Measurements from ENCODE around the gene B3GALT2. TPM values are rescaled to one million over a fixed set of nuclear protein-coding genes. Genes with fewer than 3 reads are reported as not detected.
"Not testable (repeated sequence)": the region's sequence is repeated elsewhere in the genome, so short reads cannot be mapped to it uniquely, and the experiment has no call there.

Gene B3GALT2, protein sequence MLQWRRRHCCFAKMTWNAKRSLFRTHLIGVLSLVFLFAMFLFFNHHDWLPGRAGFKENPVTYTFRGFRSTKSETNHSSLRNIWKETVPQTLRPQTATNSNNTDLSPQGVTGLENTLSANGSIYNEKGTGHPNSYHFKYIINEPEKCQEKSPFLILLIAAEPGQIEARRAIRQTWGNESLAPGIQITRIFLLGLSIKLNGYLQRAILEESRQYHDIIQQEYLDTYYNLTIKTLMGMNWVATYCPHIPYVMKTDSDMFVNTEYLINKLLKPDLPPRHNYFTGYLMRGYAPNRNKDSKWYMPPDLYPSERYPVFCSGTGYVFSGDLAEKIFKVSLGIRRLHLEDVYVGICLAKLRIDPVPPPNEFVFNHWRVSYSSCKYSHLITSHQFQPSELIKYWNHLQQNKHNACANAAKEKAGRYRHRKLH
- total RNA-seq: 1 to 10 TPM in 1 of 2 donors, under 1 TPM in 1; 0.61 to 8.8 TPM
- polyA plus RNA-seq: under 1 TPM; 0.24 to 0.81 TPM
- long read RNA-seq, donor 1, partial matches to known transcripts: 0 of 2 reads
- long read RNA-seq, donor 1, other reads (novel, unspliced or antisense): 0 of 2 reads
- long read RNA-seq, donor 2, partial matches to known transcripts: 0 of 1 reads
- long read RNA-seq, donor 2, other reads (novel, unspliced or antisense): 0 of 1 reads
- long read RNA-seq, donor 3, transcript B3GALT2-201 (2 exons, 3,274 nt): major isoform, 9 of 9 reads
- long read RNA-seq, donor 3, partial matches to known transcripts: 0 of 9 reads
- long read RNA-seq, donor 3, other reads (novel, unspliced or antisense): 0 of 9 reads
- long read RNA-seq, donor 4, partial matches to known transcripts: 11 of 11 reads
- long read RNA-seq, donor 4, other reads (novel, unspliced or antisense): 0 of 11 reads
- long read RNA-seq, donor 5, partial matches to known transcripts: 0 of 4 reads
- long read RNA-seq, donor 5, other reads (novel, unspliced or antisense): 0 of 4 reads

GRCh38 chr1:193185901-193186731 is at the start of gene B3GALT2:
TSS of gene B3GALT2 (minus strand) at chr1:193186613. CDS start at chr1:193181562, 5,051 bp downstream.
- peak within 1 kb of the TSS; percentile 49 to 97 for H3K9ac ChIP-seq (ENCODE audit: insufficient read depth in 1 of 2, low read length in 2 of 2)
- ATAC-seq (ENCODE audit: insufficient read depth, low FRiP score): no peak
- TF ChIP-seq, protein P1, sequence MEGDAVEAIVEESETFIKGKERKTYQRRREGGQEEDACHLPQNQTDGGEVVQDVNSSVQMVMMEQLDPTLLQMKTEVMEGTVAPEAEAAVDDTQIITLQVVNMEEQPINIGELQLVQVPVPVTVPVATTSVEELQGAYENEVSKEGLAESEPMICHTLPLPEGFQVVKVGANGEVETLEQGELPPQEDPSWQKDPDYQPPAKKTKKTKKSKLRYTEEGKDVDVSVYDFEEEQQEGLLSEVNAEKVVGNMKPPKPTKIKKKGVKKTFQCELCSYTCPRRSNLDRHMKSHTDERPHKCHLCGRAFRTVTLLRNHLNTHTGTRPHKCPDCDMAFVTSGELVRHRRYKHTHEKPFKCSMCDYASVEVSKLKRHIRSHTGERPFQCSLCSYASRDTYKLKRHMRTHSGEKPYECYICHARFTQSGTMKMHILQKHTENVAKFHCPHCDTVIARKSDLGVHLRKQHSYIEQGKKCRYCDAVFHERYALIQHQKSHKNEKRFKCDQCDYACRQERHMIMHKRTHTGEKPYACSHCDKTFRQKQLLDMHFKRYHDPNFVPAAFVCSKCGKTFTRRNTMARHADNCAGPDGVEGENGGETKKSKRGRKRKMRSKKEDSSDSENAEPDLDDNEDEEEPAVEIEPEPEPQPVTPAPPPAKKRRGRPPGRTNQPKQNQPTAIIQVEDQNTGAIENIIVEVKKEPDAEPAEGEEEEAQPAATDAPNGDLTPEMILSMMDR (IDR thresholded peaks at IDR 0.05; ENCODE audit: control extremely low read depth, extremely low read depth): no peak

DNA sequence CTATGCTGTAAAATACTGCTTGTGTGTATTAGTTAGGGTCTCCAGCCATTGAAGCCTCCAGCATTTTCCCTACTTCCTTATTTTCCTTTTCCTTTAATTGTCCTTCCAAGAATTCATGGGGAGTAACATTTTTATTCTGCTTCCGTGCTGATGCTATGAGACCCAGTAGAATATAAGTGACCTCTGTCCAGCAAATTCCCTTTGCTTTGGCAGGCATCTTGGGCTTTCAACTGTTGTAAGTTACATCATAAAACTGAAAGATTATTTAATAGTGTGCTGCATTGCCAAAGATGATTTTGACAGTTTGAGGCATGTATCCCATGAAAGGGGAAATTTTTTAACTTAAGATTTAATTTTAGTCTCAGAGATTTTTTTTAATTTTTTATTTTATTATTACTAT is 48.1 kb upstream of the B3GALT2 start:
- Histone ChIP-seq H3K27me3 (ENCODE audit: control insufficient read depth in 3 of 3, insufficient read depth in 3 of 3, low read length in 2 of 3) (no peaks in the 10 kb centered on the region), H3K9ac (ENCODE audit: insufficient read depth in 1 of 2, low read length in 2 of 2) (no peak overlapping the region), H3K9me3 (ENCODE audit: control insufficient read depth in 4 of 4, insufficient read depth in 3 of 4, low read length in 3 of 4) (no peaks in the 10 kb centered on the region), H3K27ac (ENCODE audit: low read depth in 1 of 2, low read length in 1 of 2) (no peak overlapping the region), H3K36me3 (ENCODE audit: control insufficient read depth in 4 of 4, insufficient read depth in 4 of 4, low read length in 4 of 4) (peaks cover 5 to 21% (median 13%) of the 10 kb centered on the region in 4 donors), H3K4me1 (ENCODE audit: control insufficient read depth in 5 of 5, insufficient read depth in 5 of 5, low read length in 5 of 5) (peaks cover 0 to 5% (median 2%) of the 10 kb centered on the region in 5 donors), H3K4me3 (no peak overlapping the region)
- WGBS, 2 donors: 66 to 71% methylated on average over 1 of the region's 1 CpG
- DNase-seq (peak; percentile 15 to 69 (median 53)), ATAC-seq (ENCODE audit: insufficient read depth, low FRiP score) (no peak)
- TF ChIP-seq, protein P1 (IDR thresholded peaks at IDR 0.05; ENCODE audit: control extremely low read depth, extremely low read depth): no peak

More at GRCh38 chr1:193185901-193186731, at the start of gene B3GALT2:
- peak within 1 kb of the TSS; percentile 59 to 81 for H3K27ac ChIP-seq (ENCODE audit: low read depth in 1 of 2, low read length in 1 of 2)
- H3K9me3 ChIP-seq (ENCODE audit: control insufficient read depth in 4 of 4, insufficient read depth in 3 of 4, low read length in 3 of 4): no peaks in the 10 kb centered on the region
- WGBS, 2 donors: 35 to 52% methylated on average over 13 of the region's 13 CpGs
- H3K27me3 ChIP-seq (ENCODE audit: control insufficient read depth in 3 of 3, insufficient read depth in 3 of 3, low read length in 2 of 3): no peaks in the 10 kb centered on the region
- DNase-seq: peak; percentile 77 to 94 (median 91)
- peaks cover 0 to 50% (median 10%) of the 10 kb centered on the region in 5 donors for H3K4me1 ChIP-seq (ENCODE audit: control insufficient read depth in 5 of 5, insufficient read depth in 5 of 5, low read length in 5 of 5)
- H3K36me3 ChIP-seq (ENCODE audit: control insufficient read depth in 4 of 4, insufficient read depth in 4 of 4, low read length in 4 of 4): peaks cover 0 to 5% (median 0%) of the 10 kb centered on the region in 4 donors
- peak within 1 kb of the TSS; percentile 16 for H3K4me3 ChIP-seq

- H3K9me3 ChIP-seq (ENCODE audit: control insufficient read depth in 4 of 4, insufficient read depth in 3 of 4, low read length in 3 of 4); ATAC-seq (ENCODE audit: insufficient read depth, low FRiP score); H3K4me3 ChIP-seq; H3K4me1 ChIP-seq (ENCODE audit: control insufficient read depth in 5 of 5, insufficient read depth in 5 of 5, low read length in 5 of 5); H3K9ac ChIP-seq (ENCODE audit: insufficient read depth in 1 of 2, low read length in 2 of 2); H3K27me3 ChIP-seq (ENCODE audit: control insufficient read depth in 3 of 3, insufficient read depth in 3 of 3, low read length in 2 of 3); H3K27ac ChIP-seq (ENCODE audit: low read depth in 1 of 2, low read length in 1 of 2): not testable (repeated sequence)
- DNase-seq: peak in 2 of 3 donors; percentile 53 to 66
- H3K36me3 ChIP-seq (ENCODE audit: control insufficient read depth in 4 of 4, insufficient read depth in 4 of 4, low read length in 4 of 4): peaks cover 0 to 15% (median 8%) of the 10 kb centered on the region in 4 donors
These were observed 44.7 kb upstream of the B3GALT2 start for GRCh38 chr1:193231146-193231545.

Measured in lung (tissue), 16 donors.